Measurements from ENCODE around the gene MRPS23. TPM values are rescaled to one million over a fixed set of nuclear protein-coding genes. Genes with fewer than 3 reads are reported as not detected.
A peak's percentile ranks its signal among the peaks of the same experiment; 100 is the strongest.

MRPS23 gene
- total and polyA plus RNA-seq, 2 of the 13 experiments (the other 11 are each of a cell fraction or from before 2014, with no cell fraction given), result 63.2 to 181 TPM

- TF ChIP-seq, protein P1, sequence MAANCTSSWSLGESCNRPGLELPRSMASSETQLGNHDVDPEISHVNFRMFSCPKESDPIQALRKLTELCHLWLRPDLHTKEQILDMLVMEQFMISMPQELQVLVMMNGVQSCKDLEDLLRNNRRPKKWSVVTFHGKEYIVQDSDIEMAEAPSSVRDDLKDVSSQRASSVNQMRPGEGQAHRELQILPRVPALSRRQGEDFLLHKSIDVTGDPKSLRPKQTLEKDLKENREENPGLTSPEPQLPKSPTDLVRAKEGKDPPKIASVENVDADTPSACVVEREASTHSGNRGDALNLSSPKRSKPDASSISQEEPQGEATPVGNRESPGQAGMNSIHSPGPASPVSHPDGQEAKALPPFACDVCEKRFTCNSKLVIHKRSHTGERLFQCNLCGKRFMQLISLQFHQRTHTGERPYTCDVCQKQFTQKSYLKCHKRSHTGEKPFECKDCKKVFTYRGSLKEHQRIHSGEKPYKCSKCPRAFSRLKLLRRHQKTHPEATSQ (CRISPR knock-in tag; IDR thresholded peaks at IDR 0.05; ENCODE audit: borderline replicate concordance), result no peak
- TF ChIP-seq ZNF180 (CRISPR knock-in tag; IDR thresholded peaks at IDR 0.05; ENCODE audit: borderline replicate concordance, low read depth) (no peak), TEAD3 (CRISPR knock-in tag; optimal IDR thresholded peaks at IDR 0.05; ENCODE audit: borderline replicate concordance) (peak; percentile 93), ZNF30 (CRISPR knock-in tag; IDR thresholded peaks at IDR 0.05) (no peak), HOMEZ (CRISPR knock-in tag; IDR thresholded peaks at IDR 0.05; ENCODE audit: low read depth) (0 out of 2 replicates have a peak, but pooled peaks have one; percentile 32), MIXL1 (CRISPR knock-in tag; IDR thresholded peaks at IDR 0.05) (peak; percentile 6; the same call in 1 of the 2 replicates), RXRB (CRISPR knock-in tag; IDR thresholded peaks at IDR 0.05; ENCODE audit: borderline replicate concordance) (peak; percentile 67; the same call in 1 of the 2 replicates), NCOA5 (CRISPR knock-in tag; IDR thresholded peaks at IDR 0.05) (no peak), SKI (IDR thresholded peaks at IDR 0.05; ENCODE audit: partially characterized antibody) (peak; percentile 31), STAG1 (CRISPR knock-in tag; IDR thresholded peaks at IDR 0.05) (peak; percentile 58), JUNB (CRISPR knock-in tag; IDR thresholded peaks at IDR 0.05; ENCODE audit: borderline replicate concordance) (no peak), IRX3 (CRISPR knock-in tag; IDR thresholded peaks at IDR 0.05; ENCODE audit: borderline replicate concordance, low read depth) (no peak), ETV6 (CRISPR knock-in tag; conservative IDR thresholded peaks at IDR 0.05) (no peak), ZNF256 (CRISPR knock-in tag; conservative IDR thresholded peaks at IDR 0.05) (no peak), KDM6A (CRISPR knock-in tag; IDR thresholded peaks at IDR 0.05; ENCODE audit: low read depth) (no peak), NFKB2 (CRISPR knock-in tag; IDR thresholded peaks at IDR 0.05; ENCODE audit: borderline replicate concordance) (no peak), FOXK1 (CRISPR knock-in tag; IDR thresholded peaks at IDR 0.05; ENCODE audit: borderline replicate concordance, low read depth) (no peak), E2F5 (CRISPR knock-in tag; conservative IDR thresholded peaks at IDR 0.05) (no peak), ZNF572 (CRISPR knock-in tag; IDR thresholded peaks at IDR 0.05) (no peak), ZNF446 (CRISPR knock-in tag; IDR thresholded peaks at IDR 0.05) (no peak), HOXA7 (CRISPR knock-in tag; IDR thresholded peaks at IDR 0.05) (no peak)
- TF ChIP-seq, protein P2, sequence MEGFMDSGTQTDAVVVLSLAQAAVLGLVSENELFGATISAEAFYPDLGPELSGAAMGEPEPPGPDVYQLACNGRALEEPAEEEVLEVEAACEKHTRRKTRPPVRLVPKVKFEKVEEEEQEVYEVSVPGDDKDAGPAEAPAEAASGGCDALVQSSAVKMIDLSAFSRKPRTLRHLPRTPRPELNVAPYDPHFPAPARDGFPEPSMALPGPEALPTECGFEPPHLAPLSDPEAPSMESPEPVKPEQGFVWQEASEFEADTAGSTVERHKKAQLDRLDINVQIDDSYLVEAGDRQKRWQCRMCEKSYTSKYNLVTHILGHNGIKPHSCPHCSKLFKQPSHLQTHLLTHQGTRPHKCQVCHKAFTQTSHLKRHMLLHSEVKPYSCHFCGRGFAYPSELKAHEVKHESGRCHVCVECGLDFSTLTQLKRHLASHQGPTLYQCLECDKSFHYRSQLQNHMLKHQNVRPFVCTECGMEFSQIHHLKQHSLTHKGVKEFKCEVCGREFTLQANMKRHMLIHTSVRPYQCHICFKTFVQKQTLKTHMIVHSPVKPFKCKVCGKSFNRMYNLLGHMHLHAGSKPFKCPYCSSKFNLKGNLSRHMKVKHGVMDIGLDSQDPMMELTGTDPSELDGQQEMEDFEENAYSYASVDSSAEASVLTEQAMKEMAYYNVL (CRISPR knock-in tag; IDR thresholded peaks at IDR 0.05; ENCODE audit: borderline replicate concordance), result peak; percentile 45; the same call in 1 of the 2 replicates
- TF ChIP-seq, protein P3, sequence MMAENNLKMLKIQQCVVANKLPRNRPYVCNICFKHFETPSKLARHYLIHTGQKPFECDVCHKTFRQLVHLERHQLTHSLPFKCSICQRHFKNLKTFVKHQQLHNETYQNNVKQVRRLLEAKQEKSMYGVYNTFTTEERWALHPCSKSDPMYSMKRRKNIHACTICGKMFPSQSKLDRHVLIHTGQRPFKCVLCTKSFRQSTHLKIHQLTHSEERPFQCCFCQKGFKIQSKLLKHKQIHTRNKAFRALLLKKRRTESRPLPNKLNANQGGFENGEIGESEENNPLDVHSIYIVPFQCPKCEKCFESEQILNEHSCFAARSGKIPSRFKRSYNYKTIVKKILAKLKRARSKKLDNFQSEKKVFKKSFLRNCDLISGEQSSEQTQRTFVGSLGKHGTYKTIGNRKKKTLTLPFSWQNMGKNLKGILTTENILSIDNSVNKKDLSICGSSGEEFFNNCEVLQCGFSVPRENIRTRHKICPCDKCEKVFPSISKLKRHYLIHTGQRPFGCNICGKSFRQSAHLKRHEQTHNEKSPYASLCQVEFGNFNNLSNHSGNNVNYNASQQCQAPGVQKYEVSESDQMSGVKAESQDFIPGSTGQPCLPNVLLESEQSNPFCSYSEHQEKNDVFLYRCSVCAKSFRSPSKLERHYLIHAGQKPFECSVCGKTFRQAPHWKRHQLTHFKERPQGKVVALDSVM (CRISPR knock-in tag; IDR thresholded peaks at IDR 0.05), result no peak
These were observed 25.6 kb upstream of the MRPS23 start (continued) for GRCh38 chr17:57875290-57876022.

All from HepG2 (cell line).